Erythroblast (primary cell): ENCODE data around the gene FBXO41.

Experiments used
- GATA1 ChIP-seq: IDR thresholded peaks from 2 replicates; pipeline ENCODE4 v1.6.1; 2011; ENCODE audit warnings: low read depth, mild to moderate bottlenecking, control low read depth, low read length, moderate library complexity
- POLR2A ChIP-seq: IDR thresholded peaks from 2 replicates; pipeline ENCODE4 v1.6.1; 2011; ENCODE audit warnings: mild to moderate bottlenecking, low read length

DNA sequence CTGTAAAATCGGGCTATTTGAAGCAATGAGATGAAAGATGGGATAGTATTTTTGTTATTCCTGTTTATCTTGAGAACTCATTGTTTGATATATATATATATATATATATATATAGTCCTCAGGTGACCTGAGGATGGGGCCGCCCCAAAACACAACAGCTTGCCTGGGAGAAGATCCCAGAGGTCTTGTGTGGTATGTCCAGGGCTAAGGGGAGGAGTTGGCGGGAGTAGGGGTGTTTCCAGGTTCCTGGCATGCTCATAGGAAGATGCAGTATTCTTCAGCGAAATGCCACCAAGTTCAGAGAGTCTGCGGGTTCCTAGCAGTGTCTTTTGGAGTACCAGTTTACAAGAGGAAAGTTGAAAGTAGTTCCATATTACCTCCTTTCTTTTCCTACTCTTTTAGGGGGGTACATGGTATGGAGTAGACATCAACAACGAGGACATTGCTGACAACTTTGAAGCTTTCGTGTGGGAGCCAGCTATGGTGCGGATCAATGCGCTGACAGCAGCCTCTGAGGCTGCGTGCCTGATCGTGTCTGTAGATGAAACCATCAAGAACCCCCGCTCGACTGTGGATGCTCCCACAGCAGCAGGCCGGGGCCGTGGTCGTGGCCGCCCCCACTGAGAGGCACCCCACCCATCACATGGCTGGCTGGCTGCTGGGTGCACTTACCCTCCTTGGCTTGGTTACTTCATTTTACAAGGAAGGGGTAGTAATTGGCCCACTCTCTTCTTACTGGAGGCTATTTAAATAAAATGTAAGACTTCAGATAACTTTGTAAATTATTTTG lies 31.8 kb downstream of the FBXO41 start:
- TF ChIP-seq POLR2A, result no peak
- no peak for TF ChIP-seq GATA1
